Activated B cell treated with CpG ODN at 0.5 μM for 24 hours (primary cell): ENCODE measurements around the gene ANKEF1. TPM values are rescaled to one million over a fixed set of nuclear protein-coding genes. Genes with fewer than 3 reads are reported as not detected.

ENCODE experiments used
- ATAC-seq: fragments of 200-7000 bp; cut with Tn5 transposase; one replicate; pipeline ENCODE4 v1.10.0; 2021; ENCODE audit warnings: low read depth, mild to moderate bottlenecking, moderate library complexity
- CTCF ChIA-PET: fragments of 350-600 bp; sonication (Branson Sonifier 250); formaldehyde crosslinking; loops from one replicate; lab custom pipeline; 2021; ENCODE audit warnings: antibody characterized with exemption; lab: Charles Lee
- POLR2A ChIA-PET: fragments of 350-600 bp; sonication (Branson Sonifier 250); formaldehyde crosslinking; loops from one replicate; lab custom pipeline; 2021; ENCODE audit warnings: antibody characterized with exemption; lab: Charles Lee
- DNase-seq: peaks from one replicate; pipeline ENCODE4 v3.0.0; 2022
- H3K27ac Mint-ChIP-seq: one replicate; pipeline ENCODE4 v1.8.0; 2020; ENCODE audit warnings: mixed read lengths
- H3K27me3 Mint-ChIP-seq: one replicate; pipeline ENCODE4 v1.8.0; 2021; ENCODE audit warnings: mixed read lengths
- H3K36me3 Mint-ChIP-seq: one replicate; pipeline ENCODE4 v1.8.0; 2021; ENCODE audit warnings: low read depth, mixed read lengths
- H3K4me1 Mint-ChIP-seq: one replicate; pipeline ENCODE4 v1.8.0; 2021; ENCODE audit warnings: mixed read lengths
- H3K4me3 Mint-ChIP-seq: one replicate; pipeline ENCODE4 v1.8.0; 2020; ENCODE audit warnings: mild to moderate bottlenecking, mixed read lengths
- H3K9me3 Mint-ChIP-seq: one replicate; pipeline ENCODE4 v1.8.0; 2020; ENCODE audit warnings: mixed read lengths
- intact Hi-C: fragments of 100-400 bp; cut with micrococcal nuclease; formaldehyde crosslinking; loops from one replicate; pipeline ENCODE4 v1.15.1; 2024
- total RNA-seq: library from RNA; stranded (reverse); gene quantifications from 2 replicates; pipeline ENCODE4 v1.2.3, GENCODE V29; 2022
- TF ChIP-seq, protein P1 (sequence below): fragments of 200-600 bp; IDR thresholded peaks from one replicate; pipeline ENCODE4 v1.8.0; 2022; ENCODE audit warnings: antibody characterized with exemption, mild to moderate bottlenecking

Gene ANKEF1
- total RNA-seq, 1 donor from 2014 or later = 2.6 TPM

GRCh38 chr20:10076126-10077080 lies 41.6 kb downstream of the ANKEF1 start:
- Mint-ChIP-seq H3K36me3 (no peaks in the 10 kb centered on the region), H3K27ac (no peak overlapping the region), H3K9me3 (no peaks in the 10 kb centered on the region), H3K4me1 (peaks cover 8% of the 10 kb centered on the region), H3K4me3 (no peak overlapping the region), H3K27me3 (peaks cover 16% of the 10 kb centered on the region)
- TF ChIP-seq, protein P1, sequence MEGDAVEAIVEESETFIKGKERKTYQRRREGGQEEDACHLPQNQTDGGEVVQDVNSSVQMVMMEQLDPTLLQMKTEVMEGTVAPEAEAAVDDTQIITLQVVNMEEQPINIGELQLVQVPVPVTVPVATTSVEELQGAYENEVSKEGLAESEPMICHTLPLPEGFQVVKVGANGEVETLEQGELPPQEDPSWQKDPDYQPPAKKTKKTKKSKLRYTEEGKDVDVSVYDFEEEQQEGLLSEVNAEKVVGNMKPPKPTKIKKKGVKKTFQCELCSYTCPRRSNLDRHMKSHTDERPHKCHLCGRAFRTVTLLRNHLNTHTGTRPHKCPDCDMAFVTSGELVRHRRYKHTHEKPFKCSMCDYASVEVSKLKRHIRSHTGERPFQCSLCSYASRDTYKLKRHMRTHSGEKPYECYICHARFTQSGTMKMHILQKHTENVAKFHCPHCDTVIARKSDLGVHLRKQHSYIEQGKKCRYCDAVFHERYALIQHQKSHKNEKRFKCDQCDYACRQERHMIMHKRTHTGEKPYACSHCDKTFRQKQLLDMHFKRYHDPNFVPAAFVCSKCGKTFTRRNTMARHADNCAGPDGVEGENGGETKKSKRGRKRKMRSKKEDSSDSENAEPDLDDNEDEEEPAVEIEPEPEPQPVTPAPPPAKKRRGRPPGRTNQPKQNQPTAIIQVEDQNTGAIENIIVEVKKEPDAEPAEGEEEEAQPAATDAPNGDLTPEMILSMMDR = no peak
- ATAC-seq (no peak), DNase-seq (no peak)
- ChIA-PET CTCF (interaction anchor here (0.6 to 1.4 kb wide), 3 partner anchors 13 to 668 kb away, joined by 3 to 7 read pairs (median 3); no protein-coding TSS in a partner anchor), POLR2A (no interaction called here)
- intact Hi-C loops = no loop called here

GRCh38 chr20:10077081-10077471 lies 42.3 kb downstream of the ANKEF1 start:
- H3K9me3 Mint-ChIP-seq = no peaks in the 10 kb centered on the region
- peaks cover 8% of the 10 kb centered on the region for H3K4me1 Mint-ChIP-seq
- DNase-seq (no peak), ATAC-seq (no peak)
- intact Hi-C loops = no loop called here
- TF ChIP-seq, protein P1 = no peak
- H3K4me3 Mint-ChIP-seq = no peak overlapping the region
- peaks cover 16% of the 10 kb centered on the region for H3K27me3 Mint-ChIP-seq
- H3K36me3 Mint-ChIP-seq = no peaks in the 10 kb centered on the region
- ChIA-PET CTCF (interaction anchor here (0.6 to 1.4 kb wide), 3 partner anchors 13 to 669 kb away, joined by 3 to 7 read pairs (median 3); no protein-coding TSS in a partner anchor), POLR2A (no interaction called here)
- no peak overlapping the region for H3K27ac Mint-ChIP-seq

- POLR2A ChIA-PET = no interaction called here
- no peak for DNase-seq
- no peaks in the 10 kb centered on the region for H3K9me3 Mint-ChIP-seq
- H3K36me3 Mint-ChIP-seq = no peaks in the 10 kb centered on the region
- H3K4me3 Mint-ChIP-seq = no peak overlapping the region
- TF ChIP-seq, protein P1 = no peak
- CTCF ChIA-PET = interaction anchor here (1.5 kb wide), 1 partner anchor 12 kb away, joined by 4 read pairs; no protein-coding TSS in a partner anchor
- no peak for ATAC-seq
- H3K27ac Mint-ChIP-seq = no peak overlapping the region
- H3K27me3 Mint-ChIP-seq = peaks cover 13% of the 10 kb centered on the region
- intact Hi-C loops = no loop called here
- H3K4me1 Mint-ChIP-seq = peaks cover 8% of the 10 kb centered on the region
These were observed 43.1 kb downstream of the ANKEF1 start for GRCh38 chr20:10077886-10078285.

GRCh38 chr20:10078403-10078802 lies 43.6 kb downstream of the ANKEF1 start:
- Mint-ChIP-seq H3K4me3 (no peak overlapping the region), H3K4me1 (peaks cover 8% of the 10 kb centered on the region), H3K27ac (no peak overlapping the region), H3K27me3 (peaks cover 13% of the 10 kb centered on the region), H3K36me3 (no peaks in the 10 kb centered on the region), H3K9me3 (no peaks in the 10 kb centered on the region)
- ChIA-PET CTCF (interaction anchor here (1.0 to 1.5 kb wide), 2 partner anchors 10 to 12 kb away, joined by 3 to 4 read pairs; no protein-coding TSS in a partner anchor), POLR2A (no interaction called here)
- intact Hi-C loops = no loop called here
- DNase-seq (no peak), ATAC-seq (no peak)
- TF ChIP-seq, protein P1 = no peak

GRCh38 chr20:10079964-10080363 lies 45.2 kb downstream of the ANKEF1 start:
- Mint-ChIP-seq H3K4me3 (no peak overlapping the region), H3K36me3 (no peaks in the 10 kb centered on the region), H3K27me3 (peaks cover 7% of the 10 kb centered on the region), H3K9me3 (no peaks in the 10 kb centered on the region), H3K27ac (no peak overlapping the region), H3K4me1 (peaks cover under 1% of the 10 kb centered on the region)
- DNase-seq (no peak), ATAC-seq (no peak)
- POLR2A ChIA-PET = no interaction called here
- CTCF ChIA-PET = interaction anchor here (0.6 kb wide), 1 partner anchor 10 kb away, joined by 3 read pairs; no protein-coding TSS in a partner anchor
- TF ChIP-seq, protein P1 = no peak
- intact Hi-C loops = no loop called here
